Measurements from ENCODE around the gene KRT78. TPM values are rescaled to one million over a fixed set of nuclear protein-coding genes. Genes with fewer than 3 reads are reported as not detected.

Gene KRT78, protein sequence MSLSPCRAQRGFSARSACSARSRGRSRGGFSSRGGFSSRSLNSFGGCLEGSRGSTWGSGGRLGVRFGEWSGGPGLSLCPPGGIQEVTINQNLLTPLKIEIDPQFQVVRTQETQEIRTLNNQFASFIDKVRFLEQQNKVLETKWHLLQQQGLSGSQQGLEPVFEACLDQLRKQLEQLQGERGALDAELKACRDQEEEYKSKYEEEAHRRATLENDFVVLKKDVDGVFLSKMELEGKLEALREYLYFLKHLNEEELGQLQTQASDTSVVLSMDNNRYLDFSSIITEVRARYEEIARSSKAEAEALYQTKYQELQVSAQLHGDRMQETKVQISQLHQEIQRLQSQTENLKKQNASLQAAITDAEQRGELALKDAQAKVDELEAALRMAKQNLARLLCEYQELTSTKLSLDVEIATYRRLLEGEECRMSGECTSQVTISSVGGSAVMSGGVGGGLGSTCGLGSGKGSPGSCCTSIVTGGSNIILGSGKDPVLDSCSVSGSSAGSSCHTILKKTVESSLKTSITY
- polyA plus RNA-seq (2011; rRNA removed) (0.09 TPM in 1 of 2 replicates, not detected in the other), polyA plus RNA-seq (2017; fragmentation: RNase III; extraction: RNeasy Plus Mini Kit Qiagen cat#74134 plus additional on column Dnase treatment) (0.12 TPM in 2 of 3 replicates, not detected in the other), polyA minus RNA-seq (2011; rRNA and poly(A)+ RNA removed) (0.17 TPM in 1 of 2 replicates, not detected in the other)
- 0.03 TPM in 2 replicates for polyA plus RNA-seq (2012; cell fraction: cytosol; rRNA removed)
- 0.20 and 0.29 TPM in 2 replicates for polyA plus RNA-seq (2012; cell fraction: nucleus; rRNA removed)

DNA sequence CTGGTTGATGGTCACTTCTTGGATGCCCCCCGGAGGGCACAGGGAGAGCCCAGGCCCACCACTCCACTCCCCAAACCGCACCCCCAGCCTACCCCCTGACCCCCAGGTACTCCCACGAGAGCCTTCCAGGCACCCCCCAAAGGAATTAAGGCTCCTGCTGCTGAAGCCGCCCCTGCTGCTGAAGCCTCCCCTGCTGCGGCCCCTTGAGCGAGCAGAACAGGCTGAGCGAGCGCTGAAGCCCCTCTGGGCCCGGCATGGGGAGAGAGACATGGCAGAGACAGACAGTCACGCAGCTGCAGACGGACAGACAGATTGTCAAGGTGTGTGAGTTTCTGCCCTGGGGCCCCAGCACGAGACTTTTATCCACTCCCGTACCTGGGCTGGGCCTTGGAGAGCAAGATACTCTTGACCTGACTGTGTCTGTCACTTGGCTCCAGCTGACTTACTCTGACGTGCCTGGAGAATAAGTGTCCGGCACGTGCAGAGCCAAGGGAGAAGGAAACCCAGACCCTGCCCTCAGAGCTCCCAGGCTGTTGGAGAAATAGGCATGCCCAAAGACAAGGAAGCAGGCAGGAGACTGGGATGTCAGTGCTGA lies at the start of gene KRT78:
TSS of gene KRT78 (minus strand) at position 334 of the 595 bp plus-strand sequence. CDS start at position 270, 64 bp downstream.
- Histone ChIP-seq H3K4me2 (no peak within 1 kb of the TSS), H3K4me3 (no peak within 1 kb of the TSS), H3K27ac (0 out of 6 replicates have a peak within 1 kb of the TSS, but pooled peaks of 1 of the 2 experiments have one; percentile 31), H3K9me3 (no peaks in the 10 kb centered on the region), H3K4me1 (peaks cover 9% of the 10 kb centered on the region)
- no peak for TF ChIP-seq MAZ (IDR thresholded peaks at IDR 0.05; ENCODE audit: borderline replicate concordance, low read depth, low read length)
- TF ChIP-seq MAFK (IDR thresholded peaks at IDR 0.05; ENCODE audit: partially characterized antibody), result no peak
- ChIA-PET POLR2A (no interaction called here), CTCF (no interaction called here)
- ATAC-seq (no peak), DNase-seq (ENCODE audit: low read depth in 1 of 2, low spot score in 1 of 2) (no peak), FAIRE-seq (no peak)
- whole genome bisulfite sequencing (ENCODE audit: missing lambda C conversion rate), result 95% methylated on average over 12 of the region's 16 CpGs

DNA sequence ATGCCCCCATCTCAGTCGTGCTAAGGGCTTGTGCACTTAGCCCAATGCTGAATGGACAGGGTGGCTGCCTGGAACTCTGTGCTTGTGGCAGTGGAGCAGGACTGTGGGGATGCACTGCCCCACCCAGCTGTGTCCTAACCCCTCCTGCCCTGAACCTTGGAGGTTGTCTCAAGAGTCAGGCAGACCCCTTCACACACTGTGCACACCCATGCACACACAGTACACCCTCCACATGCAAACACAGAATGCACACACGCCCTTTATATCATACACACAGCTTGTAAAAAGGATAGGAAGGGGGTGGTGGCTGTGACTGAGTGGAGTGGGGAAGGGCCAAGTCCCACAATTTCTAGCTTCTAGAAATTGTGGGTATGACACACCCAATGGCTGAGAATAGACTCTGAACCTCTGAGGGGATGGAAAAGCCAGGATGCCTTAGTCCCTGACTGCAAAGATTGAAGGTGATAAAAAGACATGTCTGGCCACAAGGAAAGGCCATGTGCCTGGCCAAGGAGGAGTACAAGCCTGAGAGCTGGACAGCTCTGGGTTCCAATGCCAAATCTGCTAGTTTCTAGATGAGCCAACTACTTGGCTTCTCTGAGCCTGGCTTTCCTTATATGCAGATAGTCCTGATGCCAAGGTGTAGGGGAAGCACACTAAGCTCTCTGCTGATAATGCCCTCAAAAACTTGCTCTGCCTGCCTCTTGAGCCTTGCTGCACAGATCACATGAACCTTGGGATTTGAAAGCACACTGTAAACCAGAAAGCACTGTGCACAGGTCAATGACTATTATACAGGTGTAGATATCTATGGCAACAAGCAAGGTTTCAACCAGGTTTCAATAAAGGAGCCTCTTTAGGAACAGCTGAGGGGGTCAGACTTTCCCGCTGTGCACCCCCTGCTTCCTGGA lies 47.7 kb upstream of the KRT78 start:
- POLR2A ChIA-PET, result interaction anchor here (0.7 to 4.8 kb wide), 11 partner anchors 8 to 118 kb away, joined by 3 to 75 read pairs (median 6); partner anchors contain the start of genes KRT18 and KRT8
- no peaks in the 10 kb centered on the region for H3K9me3 ChIP-seq
- no peak for DNase-seq (ENCODE audit: low read depth in 1 of 2, low spot score in 1 of 2)
- peak; percentile 41 to 58; a peak in 5 of 6 replicates for ATAC-seq
- CTCF ChIA-PET, result interaction anchor here (0.7 to 20.5 kb wide), 18 partner anchors 10 to 97 kb away, joined by 3 to 440 read pairs (median 4); partner anchors contain the start of genes KRT18 and KRT8
- WGBS (ENCODE audit: missing lambda C conversion rate), result 24% methylated on average over 3 of the region's 3 CpGs
- no peak for FAIRE-seq
- peak overlapping the region; percentile 93 for H3K4me2 ChIP-seq
- peak overlapping the region; percentile 7; the same call in 1 of the 3 replicates for H3K4me3 ChIP-seq
- H3K4me1 ChIP-seq, result peaks cover 71% of the 10 kb centered on the region
- H3K27ac ChIP-seq, result peak overlapping the region; percentile 78 to 91
- TF ChIP-seq SMC3 (IDR thresholded peaks at IDR 0.05) (no peak), CHD2 (IDR thresholded peaks at IDR 0.05; ENCODE audit: low read length, partially characterized antibody) (no peak), CBX8 (IDR thresholded peaks at IDR 0.05) (no peak), FOSB (CRISPR knock-in tag; IDR thresholded peaks at IDR 0.05) (peak; percentile 92), BHLHE40 (IDR thresholded peaks at IDR 0.05; ENCODE audit: low read depth, low read length) (no peak), KDM1A (IDR thresholded peaks at IDR 0.05; ENCODE audit: low read depth) (no peak), FOXS1 (CRISPR knock-in tag; IDR thresholded peaks at IDR 0.05) (no peak; the same call in 1 of the 2 replicates), RAD21 (conservative IDR thresholded peaks at IDR 0.05 in 1 of 2, IDR thresholded peaks at IDR 0.05 in 1 of 2) (no peak), HOXA7 (CRISPR knock-in tag; IDR thresholded peaks at IDR 0.05) (peak; percentile 86), ESRRA (IDR thresholded peaks at IDR 0.05; ENCODE audit: borderline replicate concordance, low read length) (no peak), ZSCAN20 (CRISPR knock-in tag; IDR thresholded peaks at IDR 0.05) (no peak), POLR2A (IDR thresholded peaks at IDR 0.05; ENCODE audit: low read length) (peak; percentile 2; the same call in 1 of the 2 replicates), TP53 (CRISPR knock-in tag; IDR thresholded peaks at IDR 0.05) (peak; percentile 25), SREBF2 (IDR thresholded peaks at IDR 0.05) (no peak), JUN (IDR thresholded peaks at IDR 0.05) (peak; percentile 44 to 72; a peak in 4 of 5 replicates), HDAC2 (IDR thresholded peaks at IDR 0.05) (no peak)
- TF ChIP-seq, protein P1, sequence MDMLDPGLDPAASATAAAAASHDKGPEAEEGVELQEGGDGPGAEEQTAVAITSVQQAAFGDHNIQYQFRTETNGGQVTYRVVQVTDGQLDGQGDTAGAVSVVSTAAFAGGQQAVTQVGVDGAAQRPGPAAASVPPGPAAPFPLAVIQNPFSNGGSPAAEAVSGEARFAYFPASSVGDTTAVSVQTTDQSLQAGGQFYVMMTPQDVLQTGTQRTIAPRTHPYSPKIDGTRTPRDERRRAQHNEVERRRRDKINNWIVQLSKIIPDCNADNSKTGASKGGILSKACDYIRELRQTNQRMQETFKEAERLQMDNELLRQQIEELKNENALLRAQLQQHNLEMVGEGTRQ (IDR thresholded peaks at IDR 0.05), result no peak
- TF ChIP-seq, protein P2, sequence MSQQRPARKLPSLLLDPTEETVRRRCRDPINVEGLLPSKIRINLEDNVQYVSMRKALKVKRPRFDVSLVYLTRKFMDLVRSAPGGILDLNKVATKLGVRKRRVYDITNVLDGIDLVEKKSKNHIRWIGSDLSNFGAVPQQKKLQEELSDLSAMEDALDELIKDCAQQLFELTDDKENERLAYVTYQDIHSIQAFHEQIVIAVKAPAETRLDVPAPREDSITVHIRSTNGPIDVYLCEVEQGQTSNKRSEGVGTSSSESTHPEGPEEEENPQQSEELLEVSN (IDR thresholded peaks at IDR 0.05; ENCODE audit: borderline replicate concordance, low read depth), result no peak
- TF ChIP-seq, protein P3, sequence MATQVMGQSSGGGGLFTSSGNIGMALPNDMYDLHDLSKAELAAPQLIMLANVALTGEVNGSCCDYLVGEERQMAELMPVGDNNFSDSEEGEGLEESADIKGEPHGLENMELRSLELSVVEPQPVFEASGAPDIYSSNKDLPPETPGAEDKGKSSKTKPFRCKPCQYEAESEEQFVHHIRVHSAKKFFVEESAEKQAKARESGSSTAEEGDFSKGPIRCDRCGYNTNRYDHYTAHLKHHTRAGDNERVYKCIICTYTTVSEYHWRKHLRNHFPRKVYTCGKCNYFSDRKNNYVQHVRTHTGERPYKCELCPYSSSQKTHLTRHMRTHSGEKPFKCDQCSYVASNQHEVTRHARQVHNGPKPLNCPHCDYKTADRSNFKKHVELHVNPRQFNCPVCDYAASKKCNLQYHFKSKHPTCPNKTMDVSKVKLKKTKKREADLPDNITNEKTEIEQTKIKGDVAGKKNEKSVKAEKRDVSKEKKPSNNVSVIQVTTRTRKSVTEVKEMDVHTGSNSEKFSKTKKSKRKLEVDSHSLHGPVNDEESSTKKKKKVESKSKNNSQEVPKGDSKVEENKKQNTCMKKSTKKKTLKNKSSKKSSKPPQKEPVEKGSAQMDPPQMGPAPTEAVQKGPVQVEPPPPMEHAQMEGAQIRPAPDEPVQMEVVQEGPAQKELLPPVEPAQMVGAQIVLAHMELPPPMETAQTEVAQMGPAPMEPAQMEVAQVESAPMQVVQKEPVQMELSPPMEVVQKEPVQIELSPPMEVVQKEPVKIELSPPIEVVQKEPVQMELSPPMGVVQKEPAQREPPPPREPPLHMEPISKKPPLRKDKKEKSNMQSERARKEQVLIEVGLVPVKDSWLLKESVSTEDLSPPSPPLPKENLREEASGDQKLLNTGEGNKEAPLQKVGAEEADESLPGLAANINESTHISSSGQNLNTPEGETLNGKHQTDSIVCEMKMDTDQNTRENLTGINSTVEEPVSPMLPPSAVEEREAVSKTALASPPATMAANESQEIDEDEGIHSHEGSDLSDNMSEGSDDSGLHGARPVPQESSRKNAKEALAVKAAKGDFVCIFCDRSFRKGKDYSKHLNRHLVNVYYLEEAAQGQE (IDR thresholded peaks at IDR 0.05), result peak; percentile 34; the same call in 1 of the 2 replicates
- TF ChIP-seq, protein P4, sequence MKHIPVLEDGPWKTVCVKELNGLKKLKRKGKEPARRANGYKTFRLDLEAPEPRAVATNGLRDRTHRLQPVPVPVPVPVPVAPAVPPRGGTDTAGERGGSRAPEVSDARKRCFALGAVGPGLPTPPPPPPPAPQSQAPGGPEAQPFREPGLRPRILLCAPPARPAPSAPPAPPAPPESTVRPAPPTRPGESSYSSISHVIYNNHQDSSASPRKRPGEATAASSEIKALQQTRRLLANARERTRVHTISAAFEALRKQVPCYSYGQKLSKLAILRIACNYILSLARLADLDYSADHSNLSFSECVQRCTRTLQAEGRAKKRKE (CRISPR knock-in tag; IDR thresholded peaks at IDR 0.05; ENCODE audit: low read depth), result no peak
- TF ChIP-seq, protein P5, sequence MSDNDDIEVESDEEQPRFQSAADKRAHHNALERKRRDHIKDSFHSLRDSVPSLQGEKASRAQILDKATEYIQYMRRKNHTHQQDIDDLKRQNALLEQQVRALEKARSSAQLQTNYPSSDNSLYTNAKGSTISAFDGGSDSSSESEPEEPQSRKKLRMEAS (IDR thresholded peaks at IDR 0.05), result peak; percentile 49
- TF ChIP-seq, protein P6, sequence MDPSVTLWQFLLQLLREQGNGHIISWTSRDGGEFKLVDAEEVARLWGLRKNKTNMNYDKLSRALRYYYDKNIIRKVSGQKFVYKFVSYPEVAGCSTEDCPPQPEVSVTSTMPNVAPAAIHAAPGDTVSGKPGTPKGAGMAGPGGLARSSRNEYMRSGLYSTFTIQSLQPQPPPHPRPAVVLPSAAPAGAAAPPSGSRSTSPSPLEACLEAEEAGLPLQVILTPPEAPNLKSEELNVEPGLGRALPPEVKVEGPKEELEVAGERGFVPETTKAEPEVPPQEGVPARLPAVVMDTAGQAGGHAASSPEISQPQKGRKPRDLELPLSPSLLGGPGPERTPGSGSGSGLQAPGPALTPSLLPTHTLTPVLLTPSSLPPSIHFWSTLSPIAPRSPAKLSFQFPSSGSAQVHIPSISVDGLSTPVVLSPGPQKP (IDR thresholded peaks at IDR 0.05; ENCODE audit: low read depth, low read length), result no peak

Measured in A549 (cell line).